Measurements from ENCODE around the gene C2orf15.

Gene C2orf15

GRCh38 chr2:99140056-99140859 lies 1.2 kb upstream of the C2orf15 start:
- peaks cover 10% of the 10 kb centered on the region for H3K4me1 ChIP-seq (ENCODE audit: control insufficient read depth, insufficient read depth, low read length)
- peak overlapping the region; percentile 95 for H3K4me3 ChIP-seq (ENCODE audit: low read length)
- no peak for DNase-seq (ENCODE audit: low read depth)
- H3K36me3 ChIP-seq (ENCODE audit: control insufficient read depth, insufficient read depth, low read length, severe bottlenecking): no peaks in the 10 kb centered on the region
- H3K27me3 ChIP-seq (replicated peaks; ENCODE audit: control insufficient read depth, insufficient read depth, low read length): no peaks in the 10 kb centered on the region
- H3K9me3 ChIP-seq (ENCODE audit: control insufficient read depth, low read length): no peaks in the 10 kb centered on the region
- peak overlapping the region; percentile 77 for H3K9ac ChIP-seq (ENCODE audit: low read length)

GRCh38 chr2:99140860-99141109 lies 722 bp upstream of the C2orf15 start:
- peaks cover 10% of the 10 kb centered on the region for H3K4me1 ChIP-seq (ENCODE audit: control insufficient read depth, insufficient read depth, low read length)
- peak overlapping the region; percentile 77 for H3K9ac ChIP-seq (ENCODE audit: low read length)
- no peaks in the 10 kb centered on the region for H3K27me3 ChIP-seq (replicated peaks; ENCODE audit: control insufficient read depth, insufficient read depth, low read length)
- H3K9me3 ChIP-seq (ENCODE audit: control insufficient read depth, low read length): no peaks in the 10 kb centered on the region
- peak; percentile 63 for DNase-seq (ENCODE audit: low read depth)
- H3K36me3 ChIP-seq (ENCODE audit: control insufficient read depth, insufficient read depth, low read length, severe bottlenecking): no peaks in the 10 kb centered on the region
- peak overlapping the region; percentile 95 for H3K4me3 ChIP-seq (ENCODE audit: low read length)

DNA sequence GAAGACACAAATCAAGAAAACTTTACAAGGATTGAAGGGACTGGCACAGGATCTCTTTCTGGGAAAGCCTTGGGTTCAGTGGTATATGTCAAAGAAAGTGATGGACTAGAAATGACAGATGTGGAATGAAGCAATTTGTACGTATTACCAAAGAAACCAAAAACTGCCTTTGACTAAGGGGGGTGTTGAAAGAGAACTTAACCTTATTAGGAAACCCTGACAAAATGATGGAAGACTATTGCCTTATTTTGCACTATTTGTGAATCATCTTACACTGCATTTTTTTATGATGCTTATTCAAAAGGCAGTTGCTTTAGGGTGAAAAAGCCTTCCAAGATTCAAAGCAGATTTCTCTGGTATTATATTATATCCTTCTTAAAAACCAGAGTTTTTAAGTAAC lies 9.2 kb downstream of the C2orf15 start:
- Histone ChIP-seq H3K9ac (ENCODE audit: low read length) (no peak overlapping the region), H3K4me3 (ENCODE audit: low read length) (no peak overlapping the region), H3K9me3 (ENCODE audit: control insufficient read depth, low read length) (no peaks in the 10 kb centered on the region), H3K27me3 (replicated peaks; ENCODE audit: control insufficient read depth, insufficient read depth, low read length) (no peaks in the 10 kb centered on the region), H3K36me3 (ENCODE audit: control insufficient read depth, insufficient read depth, low read length, severe bottlenecking) (no peaks in the 10 kb centered on the region), H3K4me1 (ENCODE audit: control insufficient read depth, insufficient read depth, low read length) (peaks cover 30% of the 10 kb centered on the region)
- no peak for DNase-seq (ENCODE audit: low read depth)

GRCh38 chr2:99152199-99152895 lies 10.8 kb downstream of the C2orf15 start:
- Histone ChIP-seq H3K4me1 (ENCODE audit: control insufficient read depth, insufficient read depth, low read length) (peaks cover 33% of the 10 kb centered on the region), H3K4me3 (ENCODE audit: low read length) (no peak overlapping the region), H3K9ac (ENCODE audit: low read length) (no peak overlapping the region), H3K27me3 (replicated peaks; ENCODE audit: control insufficient read depth, insufficient read depth, low read length) (no peaks in the 10 kb centered on the region), H3K9me3 (ENCODE audit: control insufficient read depth, low read length) (no peaks in the 10 kb centered on the region), H3K36me3 (ENCODE audit: control insufficient read depth, insufficient read depth, low read length, severe bottlenecking) (no peaks in the 10 kb centered on the region)
- no peak for DNase-seq (ENCODE audit: low read depth)

DNA sequence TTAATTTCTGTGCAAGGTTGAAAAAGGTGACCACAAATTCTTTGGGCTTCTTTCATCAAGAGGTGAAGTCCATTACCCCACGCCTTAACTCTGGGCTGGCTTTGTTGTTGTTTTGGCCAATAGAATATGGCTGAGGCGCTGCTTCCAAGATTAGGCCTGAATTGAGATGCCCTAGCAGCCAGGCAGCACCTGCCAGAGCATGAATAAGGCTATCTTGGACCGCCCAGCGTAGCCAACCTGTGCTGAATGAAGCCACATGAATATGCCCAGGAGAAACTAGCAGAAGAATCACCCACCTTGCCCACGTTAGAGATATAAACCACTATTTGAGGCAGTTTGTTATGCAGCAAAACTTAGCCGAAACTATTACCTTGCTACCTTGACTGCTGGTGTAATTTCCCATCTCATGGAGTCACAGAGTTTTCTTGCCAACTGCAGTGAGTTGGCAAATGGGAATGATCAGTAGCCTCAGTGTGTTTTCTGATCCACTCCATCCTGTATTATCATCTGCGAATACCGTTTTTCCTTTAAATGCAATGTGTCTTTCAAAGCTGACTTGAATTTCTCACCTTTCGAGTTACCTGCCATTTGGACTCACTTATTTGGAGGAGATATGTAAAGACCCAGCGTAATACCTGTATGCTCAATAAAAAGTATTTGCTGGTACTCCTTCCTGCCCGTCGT lies 12.6 kb downstream of the C2orf15 start:
- Histone ChIP-seq H3K9me3 (ENCODE audit: control insufficient read depth, low read length) (no peaks in the 10 kb centered on the region), H3K4me3 (ENCODE audit: low read length) (peak overlapping the region; percentile 95), H3K4me1 (ENCODE audit: control insufficient read depth, insufficient read depth, low read length) (peaks cover 33% of the 10 kb centered on the region), H3K36me3 (ENCODE audit: control insufficient read depth, insufficient read depth, low read length, severe bottlenecking) (peaks cover 5% of the 10 kb centered on the region), H3K27me3 (replicated peaks; ENCODE audit: control insufficient read depth, insufficient read depth, low read length) (no peaks in the 10 kb centered on the region), H3K9ac (ENCODE audit: low read length) (peak overlapping the region; percentile 90)
- DNase-seq (ENCODE audit: low read depth): peak; percentile 18

DNA sequence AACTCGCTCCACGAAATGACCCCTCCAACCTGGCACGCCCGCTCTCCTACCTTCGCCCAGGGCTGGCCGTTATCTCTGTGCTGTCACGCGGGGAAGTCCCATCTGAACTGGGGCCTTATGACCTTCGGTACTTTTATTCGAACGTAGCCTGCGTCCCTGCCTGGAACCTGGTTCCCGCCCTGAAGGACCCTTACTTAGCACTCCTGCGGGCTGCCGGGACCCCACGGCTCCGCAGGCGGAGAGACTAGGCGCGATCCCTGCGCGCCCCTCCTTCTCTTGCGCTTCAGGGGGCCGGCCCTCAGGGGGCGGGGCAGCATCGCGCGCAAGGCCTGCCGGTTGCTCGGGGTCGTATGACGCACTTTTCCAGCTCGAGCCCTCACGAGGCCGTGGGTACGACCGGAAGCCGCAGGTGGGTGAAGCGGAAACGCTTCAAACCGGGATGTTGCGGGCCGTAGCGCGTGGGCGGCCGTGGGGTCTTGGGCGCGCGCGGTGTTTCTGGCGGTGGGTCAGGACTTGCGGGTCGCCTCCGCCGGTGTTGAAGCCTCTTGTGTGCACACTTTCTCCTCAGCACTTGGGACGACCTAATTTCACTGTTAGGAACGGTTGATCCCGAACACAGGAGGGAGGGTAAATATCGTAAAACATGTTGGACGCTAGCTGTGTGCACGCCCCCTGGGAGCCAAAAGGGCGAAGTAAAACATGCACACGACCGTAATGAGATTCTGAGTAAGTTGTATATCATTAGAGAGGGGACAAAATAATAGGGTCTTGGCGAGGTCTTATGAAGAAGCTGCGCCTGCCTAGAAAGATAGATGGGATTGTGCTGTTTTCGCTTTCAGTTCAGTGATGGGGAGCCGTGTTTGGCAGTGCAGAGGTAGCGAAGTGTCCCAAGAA lies 13.4 kb downstream of the C2orf15 start, which contains the start of the genes LIPT1 and TSGA10:
LIPT1 (plus strand) TSS at position 325 of the 894 bp plus-strand sequence. CDS start 6,991 bp downstream, outside the sequence.
TSGA10 (minus strand) TSS at position 300 of the 894 bp plus-strand sequence. CDS start 45,503 bp downstream, outside the sequence.
- DNase-seq (ENCODE audit: low read depth): peak; percentile 97
- Histone ChIP-seq H3K27me3 (replicated peaks; ENCODE audit: control insufficient read depth, insufficient read depth, low read length) (no peaks in the 10 kb centered on the region), H3K4me1 (ENCODE audit: control insufficient read depth, insufficient read depth, low read length) (peaks cover 33% of the 10 kb centered on the region), H3K36me3 (ENCODE audit: control insufficient read depth, insufficient read depth, low read length, severe bottlenecking) (peaks cover 12% of the 10 kb centered on the region), H3K9ac (ENCODE audit: low read length) (peak within 1 kb of the TSS; percentile 90), H3K9me3 (ENCODE audit: control insufficient read depth, low read length) (no peaks in the 10 kb centered on the region), H3K4me3 (ENCODE audit: low read length) (peak within 1 kb of the TSS; percentile 95)

DNA sequence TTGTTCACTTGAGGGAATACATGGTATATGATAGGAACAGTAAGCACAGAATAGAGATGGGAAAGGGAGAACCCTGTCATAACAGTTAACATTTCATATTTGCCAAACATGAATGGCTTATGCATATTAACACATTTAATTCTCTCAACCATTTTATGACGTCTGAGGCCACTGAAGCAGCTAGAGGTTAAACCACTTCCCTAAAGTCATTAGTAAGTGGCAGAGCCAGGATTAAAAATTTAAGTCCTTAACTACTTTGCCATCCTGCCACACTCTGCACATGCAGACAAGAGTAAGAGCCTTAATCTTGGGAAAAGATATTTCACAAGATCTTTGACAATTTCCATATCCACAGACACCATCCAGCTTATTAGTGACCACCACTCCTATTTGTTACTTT lies 15.4 kb downstream of the C2orf15 start:
- peaks cover 17% of the 10 kb centered on the region for H3K4me1 ChIP-seq (ENCODE audit: control insufficient read depth, insufficient read depth, low read length)
- H3K36me3 ChIP-seq (ENCODE audit: control insufficient read depth, insufficient read depth, low read length, severe bottlenecking): peaks cover 16% of the 10 kb centered on the region
- no peaks in the 10 kb centered on the region for H3K9me3 ChIP-seq (ENCODE audit: control insufficient read depth, low read length)
- DNase-seq (ENCODE audit: low read depth): no peak
- H3K9ac ChIP-seq (ENCODE audit: low read length): no peak overlapping the region
- H3K4me3 ChIP-seq (ENCODE audit: low read length): no peak overlapping the region
- no peaks in the 10 kb centered on the region for H3K27me3 ChIP-seq (replicated peaks; ENCODE audit: control insufficient read depth, insufficient read depth, low read length)

GRCh38 chr2:99158599-99158998 lies 17.1 kb downstream of the C2orf15 start:
- no peaks in the 10 kb centered on the region for H3K9me3 ChIP-seq (ENCODE audit: control insufficient read depth, low read length)
- no peaks in the 10 kb centered on the region for H3K27me3 ChIP-seq (replicated peaks; ENCODE audit: control insufficient read depth, insufficient read depth, low read length)
- no peak overlapping the region for H3K9ac ChIP-seq (ENCODE audit: low read length)
- H3K4me1 ChIP-seq (ENCODE audit: control insufficient read depth, insufficient read depth, low read length): peaks cover 14% of the 10 kb centered on the region
- H3K4me3 ChIP-seq (ENCODE audit: low read length): no peak overlapping the region
- DNase-seq (ENCODE audit: low read depth): no peak
- peaks cover 27% of the 10 kb centered on the region for H3K36me3 ChIP-seq (ENCODE audit: control insufficient read depth, insufficient read depth, low read length, severe bottlenecking)

GRCh38 chr2:99159594-99159993 lies 18.1 kb downstream of the C2orf15 start:
- Histone ChIP-seq H3K27me3 (replicated peaks; ENCODE audit: control insufficient read depth, insufficient read depth, low read length) (no peaks in the 10 kb centered on the region), H3K36me3 (ENCODE audit: control insufficient read depth, insufficient read depth, low read length, severe bottlenecking) (peaks cover 27% of the 10 kb centered on the region), H3K4me3 (ENCODE audit: low read length) (no peak overlapping the region)

GRCh38 chr2:99166218-99166617 lies 24.7 kb downstream of the C2orf15 start:
- peaks cover 60% of the 10 kb centered on the region for H3K36me3 ChIP-seq (ENCODE audit: control insufficient read depth, insufficient read depth, low read length, severe bottlenecking)
- DNase-seq (ENCODE audit: low read depth): no peak
- no peak overlapping the region for H3K4me3 ChIP-seq (ENCODE audit: low read length)
- no peaks in the 10 kb centered on the region for H3K27me3 ChIP-seq (replicated peaks; ENCODE audit: control insufficient read depth, insufficient read depth, low read length)
- H3K4me1 ChIP-seq (ENCODE audit: control insufficient read depth, insufficient read depth, low read length): no peaks in the 10 kb centered on the region
- H3K9ac ChIP-seq (ENCODE audit: low read length): no peak overlapping the region
- H3K9me3 ChIP-seq (ENCODE audit: control insufficient read depth, low read length): no peaks in the 10 kb centered on the region

More at GRCh38 chr2:99159594-99159993, 18.1 kb downstream of the C2orf15 start:
- Histone ChIP-seq H3K4me1 (ENCODE audit: control insufficient read depth, insufficient read depth, low read length) (peaks cover 6% of the 10 kb centered on the region), H3K9me3 (ENCODE audit: control insufficient read depth, low read length) (no peaks in the 10 kb centered on the region), H3K9ac (ENCODE audit: low read length) (no peak overlapping the region)
- no peak for DNase-seq (ENCODE audit: low read depth)

Measured in adipocyte (in vitro differentiated cells).